GM12872 (cell line): Measurements from ENCODE around the gene CFAP74.

Experiments
- TF ChIP-seq, protein P1 (sequence below): IDR thresholded peaks from 3 replicates; pipeline ENCODE4 v1.5.1; 2011; ENCODE audit warnings: low read depth, mild to moderate bottlenecking, low read length, moderate library complexity; ENCODE audit not compliant: insufficient read depth

CFAP74 gene

DNA sequence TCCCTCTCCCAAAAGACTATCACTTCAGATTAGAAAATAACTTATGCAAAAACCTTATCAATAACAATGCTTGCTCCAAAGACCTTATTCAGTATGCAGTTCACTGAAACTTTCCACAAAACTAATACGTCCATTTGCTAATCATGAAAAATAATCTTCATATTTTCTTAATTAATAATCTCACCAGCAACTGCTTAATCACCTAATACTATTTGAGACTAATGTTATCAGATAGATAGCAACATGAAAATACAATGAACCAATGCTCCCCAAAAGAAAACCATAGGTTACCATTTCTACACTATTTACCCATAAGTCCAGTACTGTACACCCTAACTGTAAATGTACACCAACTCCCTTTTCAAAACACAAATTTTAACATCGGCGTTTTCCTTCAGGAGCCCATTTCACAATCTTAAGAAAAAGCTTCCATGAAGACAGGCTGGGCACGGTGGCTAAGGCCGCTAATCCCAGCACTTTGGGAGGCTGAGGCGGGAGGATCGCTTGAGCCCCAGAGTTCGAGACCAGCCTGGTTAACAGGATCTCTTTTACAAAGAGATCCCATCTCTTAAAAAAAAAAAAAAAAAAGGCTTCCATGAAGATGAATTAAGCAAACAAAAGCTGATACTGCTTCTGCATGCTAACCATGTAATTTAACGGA lies 114.4 kb downstream of the CFAP74 start:
- TF ChIP-seq, protein P1, sequence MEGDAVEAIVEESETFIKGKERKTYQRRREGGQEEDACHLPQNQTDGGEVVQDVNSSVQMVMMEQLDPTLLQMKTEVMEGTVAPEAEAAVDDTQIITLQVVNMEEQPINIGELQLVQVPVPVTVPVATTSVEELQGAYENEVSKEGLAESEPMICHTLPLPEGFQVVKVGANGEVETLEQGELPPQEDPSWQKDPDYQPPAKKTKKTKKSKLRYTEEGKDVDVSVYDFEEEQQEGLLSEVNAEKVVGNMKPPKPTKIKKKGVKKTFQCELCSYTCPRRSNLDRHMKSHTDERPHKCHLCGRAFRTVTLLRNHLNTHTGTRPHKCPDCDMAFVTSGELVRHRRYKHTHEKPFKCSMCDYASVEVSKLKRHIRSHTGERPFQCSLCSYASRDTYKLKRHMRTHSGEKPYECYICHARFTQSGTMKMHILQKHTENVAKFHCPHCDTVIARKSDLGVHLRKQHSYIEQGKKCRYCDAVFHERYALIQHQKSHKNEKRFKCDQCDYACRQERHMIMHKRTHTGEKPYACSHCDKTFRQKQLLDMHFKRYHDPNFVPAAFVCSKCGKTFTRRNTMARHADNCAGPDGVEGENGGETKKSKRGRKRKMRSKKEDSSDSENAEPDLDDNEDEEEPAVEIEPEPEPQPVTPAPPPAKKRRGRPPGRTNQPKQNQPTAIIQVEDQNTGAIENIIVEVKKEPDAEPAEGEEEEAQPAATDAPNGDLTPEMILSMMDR, result no peak

DNA sequence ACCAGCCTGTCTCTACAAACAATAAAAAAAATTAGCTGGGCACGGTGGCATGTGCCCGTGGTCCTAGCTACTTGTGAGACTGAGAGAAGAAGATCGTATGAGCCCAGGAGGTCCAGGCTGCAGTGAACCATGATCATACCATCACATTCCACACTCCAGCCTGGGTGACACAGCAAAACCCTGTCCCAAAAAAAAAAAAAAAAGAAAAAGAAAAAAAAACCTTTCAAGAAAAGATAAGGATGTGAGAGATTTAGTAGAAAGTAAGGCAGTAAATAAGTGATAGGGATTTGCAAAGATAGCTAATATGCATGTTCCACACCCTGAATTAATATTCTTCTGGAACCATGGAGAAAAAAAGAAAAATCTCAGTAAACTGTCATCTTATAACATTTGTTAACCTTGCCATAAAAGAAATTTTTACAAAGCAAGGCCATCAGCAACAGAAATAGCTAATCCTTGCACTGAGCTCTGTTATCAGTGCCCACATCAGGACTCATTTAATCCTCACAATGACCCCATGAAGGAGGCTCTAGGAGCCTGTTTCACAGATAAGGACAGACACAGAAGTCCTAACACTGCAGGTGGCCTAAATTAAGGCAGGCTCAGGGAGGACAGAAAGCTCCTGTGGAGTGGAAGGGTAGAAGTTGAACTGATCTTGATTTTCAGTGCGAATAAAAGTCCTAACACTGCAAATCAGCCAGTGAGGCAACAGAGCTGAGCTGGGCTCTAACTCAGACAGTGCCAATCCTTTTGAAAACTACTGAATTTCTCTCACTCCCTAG lies 120.3 kb downstream of the CFAP74 start:
- TF ChIP-seq, protein P1, result no peak

DNA sequence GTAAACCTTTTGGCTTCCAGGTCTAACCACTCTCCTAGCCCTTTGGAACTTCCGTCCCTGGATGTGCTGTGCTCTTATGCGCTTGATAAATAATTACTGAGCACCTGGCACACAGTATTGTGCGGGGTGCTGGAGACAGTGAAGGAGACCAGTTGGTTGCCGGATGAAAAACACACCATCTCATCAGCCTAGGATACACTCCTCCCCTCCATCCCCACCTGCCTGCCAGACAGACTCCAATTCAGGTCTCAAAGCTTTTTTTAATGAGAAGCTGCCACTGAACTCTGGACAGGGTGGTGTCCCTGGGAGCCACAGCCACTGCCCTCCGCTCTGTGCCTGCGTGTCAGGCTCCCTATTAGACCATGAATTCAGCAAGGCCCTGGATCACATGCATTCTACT lies 121.9 kb downstream of the CFAP74 start:
- TF ChIP-seq, protein P1, result no peak

DNA sequence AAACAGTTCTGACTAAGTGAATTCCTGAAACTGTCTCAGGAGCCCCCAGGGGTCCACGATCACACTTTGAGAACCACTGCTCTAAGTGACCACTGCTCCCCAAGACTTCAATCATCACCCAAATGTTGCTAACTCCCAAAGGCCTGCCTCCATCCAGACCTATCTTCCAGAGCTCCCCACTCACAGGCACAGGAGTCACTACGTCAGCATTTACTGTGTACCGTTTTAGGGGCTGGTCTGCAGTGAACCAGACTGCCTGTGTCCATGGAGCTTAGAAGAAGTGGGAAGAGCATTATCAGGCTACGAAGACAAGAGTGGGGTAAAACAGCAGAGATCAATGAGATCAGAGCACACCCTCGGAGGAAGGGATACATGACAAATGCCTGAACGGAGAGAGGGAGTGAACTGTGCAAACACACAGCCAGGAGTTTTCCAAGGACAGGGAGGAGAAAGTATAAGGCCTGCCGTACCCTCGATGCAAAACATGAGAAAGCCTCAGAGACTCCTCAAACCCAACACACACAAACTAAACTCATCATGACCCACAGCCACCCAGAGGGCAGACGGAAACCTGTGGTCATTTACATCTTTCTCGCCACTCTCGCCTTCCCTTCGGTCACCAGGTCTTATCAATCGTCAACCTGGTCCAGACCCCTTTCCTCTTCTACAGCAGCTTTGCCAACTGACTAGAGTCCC lies 122.8 kb downstream of the CFAP74 start:
- TF ChIP-seq, protein P1, result no peak

DNA sequence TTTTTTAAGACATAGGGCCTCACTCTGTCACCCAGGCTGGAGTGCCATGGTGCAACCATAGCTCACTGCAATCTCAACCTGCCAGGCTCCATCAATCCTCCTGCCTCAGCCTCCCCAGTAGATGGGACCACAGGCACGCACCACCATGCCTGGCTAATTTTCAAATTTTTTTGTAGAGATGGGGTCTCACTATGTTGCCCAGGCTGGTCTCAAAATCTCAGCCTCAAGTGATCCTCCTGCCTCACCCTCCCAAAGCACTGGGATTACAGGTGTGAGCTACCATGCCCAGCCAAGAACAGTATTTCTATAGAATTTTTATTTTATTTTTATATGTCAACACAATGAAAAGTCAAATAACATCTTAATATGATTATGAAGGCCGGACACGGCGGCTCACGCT lies 123.6 kb downstream of the CFAP74 start:
- TF ChIP-seq, protein P1, result no peak

DNA sequence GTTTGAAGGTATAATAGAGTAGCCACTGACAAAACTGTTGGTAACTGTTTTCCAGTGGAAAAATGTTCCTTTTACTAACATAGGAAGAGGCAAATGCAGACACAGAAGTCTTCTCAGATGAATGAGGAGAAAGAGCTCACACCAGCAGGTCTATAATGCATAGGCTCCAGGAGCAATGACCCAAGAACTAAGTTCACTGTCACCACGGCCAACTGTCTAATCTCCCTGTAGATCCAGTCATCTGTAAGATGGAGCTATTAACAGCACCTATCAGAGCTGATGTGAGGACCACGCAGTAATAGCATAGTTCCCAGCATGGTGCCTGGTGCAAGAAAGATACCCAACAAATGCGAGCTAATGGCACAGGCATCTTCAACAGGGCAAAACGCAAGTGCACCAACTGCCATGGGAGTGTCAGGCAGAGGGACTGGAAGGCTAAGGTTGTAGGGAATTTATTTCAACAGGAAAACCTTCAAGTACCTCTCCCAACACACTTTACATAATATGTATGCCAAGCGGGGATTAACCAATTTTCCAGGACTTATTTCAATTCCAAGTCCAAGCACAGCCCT lies 125.6 kb downstream of the CFAP74 start:
- TF ChIP-seq, protein P1, result no peak

DNA sequence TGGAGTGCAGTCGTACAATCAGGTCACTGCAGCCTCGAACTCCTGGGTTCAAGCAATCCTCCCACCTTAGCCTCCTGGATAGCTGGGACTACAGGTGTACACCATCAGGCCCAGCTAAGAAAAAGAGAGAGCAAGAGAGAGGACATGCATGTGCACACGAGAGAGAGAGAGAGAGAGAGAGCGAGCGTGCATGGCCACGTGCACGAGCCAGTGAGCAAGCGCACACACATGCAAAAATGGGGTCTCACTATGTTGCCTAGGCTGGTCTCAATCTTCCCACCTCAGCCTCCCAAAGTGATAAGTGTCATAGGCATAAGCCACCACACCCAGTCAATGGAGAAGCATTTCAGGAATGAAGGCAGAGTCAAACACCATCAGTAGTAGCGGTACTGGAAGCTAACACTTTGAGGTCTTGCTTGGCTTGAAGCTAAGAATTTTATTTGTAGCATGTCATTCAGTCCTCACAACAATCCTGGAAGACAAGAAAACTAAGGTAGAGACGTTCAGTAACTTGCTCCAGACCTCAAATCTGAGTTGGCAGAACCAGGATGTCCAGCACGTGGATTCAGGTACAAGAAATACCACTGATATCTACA lies 127.2 kb downstream of the CFAP74 start:
- TF ChIP-seq, protein P1, result no peak
